Glomerular endothelial cell (primary cell): ENCODE results near the gene ECT2. TPM values are rescaled to one million over a fixed set of nuclear protein-coding genes. Genes with fewer than 3 reads are reported as not detected.
"Not testable (repeated sequence)": the region's sequence is repeated elsewhere in the genome, so short reads cannot be mapped to it uniquely, and the experiment has no call there.

Source experiments
- DNase-seq: peaks from one replicate; pipeline ENCODE4 v3.0.0-alpha.2; 2011; ENCODE audit warnings: low read depth, low spot score; ENCODE audit errors: extremely low read depth
- total RNA-seq: library from RNA; depleted of rRNA; stranded (reverse); fragments of >200 nt; gene quantifications from 2 replicates; pipeline ENCODE4 v1.2.3, GENCODE V29; 2015

ECT2 gene
- total RNA-seq, 1 donor from 2014 or later, result 23.0 TPM

DNA sequence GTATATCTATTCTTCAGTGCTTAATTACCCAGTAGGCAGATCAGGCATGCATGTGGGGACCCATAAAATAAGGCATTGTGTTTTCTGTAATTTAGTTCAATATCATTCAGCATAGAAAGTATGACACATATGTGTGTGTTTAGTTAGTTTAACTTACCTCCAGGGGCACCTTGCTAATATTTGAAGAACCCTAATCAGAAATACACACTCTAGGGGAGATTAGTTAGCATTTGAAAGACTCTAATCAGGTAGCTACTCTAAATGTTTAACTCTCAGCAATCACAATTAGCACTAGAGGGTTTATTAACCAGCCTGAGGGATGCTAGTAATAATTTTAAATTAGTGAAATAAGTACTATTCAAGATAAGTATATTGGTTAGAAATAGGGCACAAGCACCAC, 104.5 kb downstream of the ECT2 start:
- no peak for DNase-seq

GRCh38 chr3:172856795-172857742, 106.5 kb downstream of the ECT2 start:
- peak; percentile 68 for DNase-seq

DNA sequence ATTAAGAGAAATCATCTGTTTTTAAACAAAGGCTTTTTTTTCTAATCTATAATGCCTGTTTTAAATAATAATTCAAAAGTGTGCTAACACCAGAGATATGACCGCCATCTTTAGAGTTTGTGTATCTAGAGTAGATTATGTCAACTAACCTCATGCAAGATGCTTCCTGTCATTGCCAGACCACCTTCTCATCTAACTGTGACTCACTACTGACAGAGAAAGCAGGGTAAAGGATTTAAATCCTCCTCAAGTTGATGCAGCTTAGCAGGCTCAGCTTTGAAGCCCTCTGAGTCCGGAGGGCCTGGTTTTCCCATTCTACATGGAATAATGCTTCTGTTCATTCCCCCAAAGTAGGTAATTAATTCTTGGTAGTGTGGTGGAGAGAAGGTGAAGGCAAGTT, 108.5 kb downstream of the ECT2 start:
- no peak for DNase-seq

- DNase-seq, result not testable (repeated sequence)
These were observed 116.3 kb downstream of the ECT2 start for GRCh38 chr3:172866726-172867350.

GRCh38 chr3:172868582-172869200, 118.2 kb downstream of the ECT2 start:
- no peak for DNase-seq

GRCh38 chr3:172869368-172869771, 118.8 kb downstream of the ECT2 start:
- DNase-seq, result no peak

GRCh38 chr3:172869784-172870518, 119.4 kb downstream of the ECT2 start:
- DNase-seq, result no peak

Other genes starting within 250 kb of the ECT2 start
- 33.2 and 74.6 TPM in 2 replicates for gene TNFSF10, start 227.3 kb upstream of the ECT2 start, total RNA-seq
- 17.1 and 19.7 TPM in 2 replicates for gene NCEH1, start 39.7 kb upstream of the ECT2 start, total RNA-seq